HepG2 (cell line): ENCODE measurements around the gene FSD1. TPM values are rescaled to one million over a fixed set of nuclear protein-coding genes. Genes with fewer than 3 reads are reported as not detected.

Experiments
- DR1 ChIP-seq: sonication (generic); formaldehyde crosslinking; IDR thresholded peaks from 2 replicates; pipeline ENCODE4 v1.8.0; 2021; ENCODE audit warnings: mild to moderate bottlenecking, missing genetic modification reagents, inconsistent platforms
- ETS1 ChIP-seq: sonication (generic); formaldehyde crosslinking; IDR thresholded peaks from 2 replicates; pipeline ENCODE4 v1.4.0; 2020; ENCODE audit warnings: missing genetic modification reagents
- HES4 ChIP-seq: sonication (generic); formaldehyde crosslinking; IDR thresholded peaks from 2 replicates; pipeline ENCODE4 v1.9.0; 2021; ENCODE audit warnings: mild to moderate bottlenecking, missing genetic modification reagents, borderline replicate concordance
- HNF4A ChIP-seq: sonication (generic); formaldehyde crosslinking; IDR thresholded peaks from 2 replicates; pipeline ENCODE4 v1.4.0; 2020; ENCODE audit warnings: missing genetic modification reagents
- HNRNPK ChIP-seq: fragments of 200-400 bp; formaldehyde crosslinking; IDR thresholded peaks from 2 replicates; pipeline ENCODE4 v1.6.1; 2018; ENCODE audit warnings: low read length, low read depth, moderate library complexity, mild to moderate bottlenecking; ENCODE audit not compliant: poor library complexity, severe bottlenecking
- SOX6 ChIP-seq, 2 experiments: fragments of 450-650 bp in 1 of 2; sonication (generic) in 1 of 2; formaldehyde crosslinking in 1 of 2; IDR thresholded peaks; 2 replicates each; pipeline versions ENCODE4 v1.4.0 to v1.6.1; 2017 to 2020; ENCODE audit warnings: antibody characterized with exemption in 1 of 2, mild to moderate bottlenecking in 1 of 2, missing genetic modification reagents in 1 of 2
- SRF ChIP-seq: IDR thresholded peaks from 2 replicates; pipeline ENCODE4 v1.6.1; 2011; ENCODE audit warnings: mild to moderate bottlenecking, low read depth, low read length, moderate library complexity
- SRSF1 ChIP-seq: fragments of 200-400 bp; formaldehyde crosslinking; optimal IDR thresholded peaks from 2 replicates; pipeline ENCODE3; 2017; ENCODE audit warnings: mild to moderate bottlenecking, low read depth, low read length, moderate library complexity
- TERF1 ChIP-seq: sonication (generic); formaldehyde crosslinking; IDR thresholded peaks from 2 replicates; pipeline ENCODE4 v1.8.0; 2022; ENCODE audit warnings: mild to moderate bottlenecking, missing genetic modification reagents, moderate library complexity
- ZNF556 ChIP-seq: sonication (generic); formaldehyde crosslinking; IDR thresholded peaks from 2 replicates; pipeline ENCODE4 v1.4.0; 2020; ENCODE audit warnings: mild to moderate bottlenecking, missing genetic modification reagents, borderline replicate concordance
- ZNF574 ChIP-seq: sonication (generic); formaldehyde crosslinking; IDR thresholded peaks from 2 replicates; pipeline ENCODE4 v1.4.0; 2020; ENCODE audit warnings: missing genetic modification reagents
- ZNF652 ChIP-seq: IDR thresholded peaks from 2 replicates; pipeline ENCODE4 v1.6.1; 2016; ENCODE audit warnings: low read depth, borderline replicate concordance
- ZNF687 ChIP-seq: sonication (generic); formaldehyde crosslinking; IDR thresholded peaks from 2 replicates; pipeline ENCODE4 v1.5.1; 2020; ENCODE audit warnings: mild to moderate bottlenecking, missing genetic modification reagents, moderate library complexity
- polyA plus RNA-seq, 8 experiments: library from polyadenylated mRNA; depleted of rRNA in 3 of 8; stranded (reverse) in 7 of 8; unstranded in 1 of 8; fragments of >200 nt; fragmentation: Illumina TruSeq in 4 of 8; extraction: Trizol in 4 of 8; gene quantifications; 2 replicates each; pipeline versions ENCODE4 v1.2.1 to v1.2.3, GENCODE V29; 2011 to 2016; ENCODE audit warnings: low read depth in 4 of 8, missing spikeins in 1 of 8, mixed read lengths in 1 of 8; ENCODE audit not compliant: insufficient read depth in 1 of 8
- total RNA-seq, 5 experiments: library from RNA; depleted of rRNA; stranded (reverse); fragments of >200 nt; fragmentation: Illumina TruSeq; extraction: Trizol; gene quantifications; 2 replicates each; pipeline ENCODE4 v1.2.3, GENCODE V29; 2016; ENCODE audit warnings: low read depth in 1 of 5
- TF ChIP-seq, protein P1 (sequence below): sonication (generic); formaldehyde crosslinking; IDR thresholded peaks from 2 replicates; pipeline ENCODE4 v1.4.0; 2020; ENCODE audit warnings: low read depth, mild to moderate bottlenecking, missing genetic modification reagents
- TF ChIP-seq, protein P2 (sequence below): sonication (generic); formaldehyde crosslinking; IDR thresholded peaks from 2 replicates; pipeline ENCODE4 v1.8.0; 2023; ENCODE audit warnings: mild to moderate bottlenecking, missing genetic modification reagents

FSD1 gene
- total and polyA plus RNA-seq, 2 of the 13 experiments (the other 11 are each of a cell fraction or from before 2014, with no cell fraction given): 0.29 to 0.66 TPM

DNA sequence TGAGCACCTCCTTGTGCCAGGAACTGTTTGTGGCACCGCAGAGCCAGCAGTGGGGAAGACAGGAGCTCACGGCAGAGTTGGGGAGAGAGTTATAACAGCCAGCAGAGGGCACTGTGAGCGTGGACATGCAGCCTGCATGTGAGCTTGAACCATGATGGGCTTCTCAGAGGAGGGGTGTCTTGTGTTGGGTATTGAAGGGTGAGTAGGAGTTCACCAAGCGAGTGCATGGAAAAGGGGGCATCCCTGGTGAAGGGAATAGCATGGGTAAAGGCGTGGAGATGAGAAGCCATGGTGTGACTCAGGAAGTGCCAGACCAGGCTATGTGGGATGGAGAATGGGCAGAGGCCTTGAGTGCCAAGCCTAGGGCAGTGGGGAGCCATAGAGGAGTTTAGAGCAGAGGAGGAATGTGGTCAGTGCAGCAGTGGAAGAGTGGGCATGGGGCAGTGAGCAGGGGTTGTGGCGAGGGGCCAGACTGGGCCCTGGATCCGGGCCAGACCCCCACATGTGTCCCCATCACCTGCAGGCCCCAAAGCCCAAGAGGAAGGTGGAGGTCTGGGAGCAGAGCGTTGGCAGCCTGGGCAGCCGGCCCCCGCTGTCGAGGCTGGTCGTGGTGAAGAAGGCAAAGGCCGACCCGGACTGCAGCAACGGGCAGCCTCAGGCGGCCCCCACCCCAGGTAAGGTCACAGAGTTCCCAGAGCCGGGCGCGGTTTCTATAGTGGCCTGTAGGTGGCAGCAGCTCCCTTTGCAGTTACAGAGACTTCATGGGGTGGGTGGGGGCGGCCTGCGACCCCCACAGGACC, 37.1 kb upstream of the FSD1 start (continued):
- TF ChIP-seq ETS1 (no peak), HNRNPK (no peak), HES4 (CRISPR knock-in tag) (no peak), ZNF652 (CRISPR knock-in tag) (no peak), SRF (no peak), ZNF556 (CRISPR knock-in tag) (0 out of 2 replicates have a peak, but pooled peaks have one; percentile 46), ZNF687 (CRISPR knock-in tag) (peak; percentile 17; the same call in 1 of the 2 replicates), ZNF574 (peak; percentile 78), SOX6 (IDR thresholded peaks at IDR 0.05) (no peak), SOX6 (CRISPR knock-in tag; IDR thresholded peaks at IDR 0.05) (no peak), HNF4A (CRISPR knock-in tag) (no peak), SRSF1 (peak; percentile 83), TERF1 (0 out of 2 replicates have a peak, but pooled peaks have one; percentile 61), DR1 (CRISPR knock-in tag) (no peak)
- TF ChIP-seq, protein P1, sequence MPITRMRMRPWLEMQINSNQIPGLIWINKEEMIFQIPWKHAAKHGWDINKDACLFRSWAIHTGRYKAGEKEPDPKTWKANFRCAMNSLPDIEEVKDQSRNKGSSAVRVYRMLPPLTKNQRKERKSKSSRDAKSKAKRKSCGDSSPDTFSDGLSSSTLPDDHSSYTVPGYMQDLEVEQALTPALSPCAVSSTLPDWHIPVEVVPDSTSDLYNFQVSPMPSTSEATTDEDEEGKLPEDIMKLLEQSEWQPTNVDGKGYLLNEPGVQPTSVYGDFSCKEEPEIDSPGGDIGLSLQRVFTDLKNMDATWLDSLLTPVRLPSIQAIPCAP (CRISPR knock-in tag): no peak
- TF ChIP-seq, protein P2, sequence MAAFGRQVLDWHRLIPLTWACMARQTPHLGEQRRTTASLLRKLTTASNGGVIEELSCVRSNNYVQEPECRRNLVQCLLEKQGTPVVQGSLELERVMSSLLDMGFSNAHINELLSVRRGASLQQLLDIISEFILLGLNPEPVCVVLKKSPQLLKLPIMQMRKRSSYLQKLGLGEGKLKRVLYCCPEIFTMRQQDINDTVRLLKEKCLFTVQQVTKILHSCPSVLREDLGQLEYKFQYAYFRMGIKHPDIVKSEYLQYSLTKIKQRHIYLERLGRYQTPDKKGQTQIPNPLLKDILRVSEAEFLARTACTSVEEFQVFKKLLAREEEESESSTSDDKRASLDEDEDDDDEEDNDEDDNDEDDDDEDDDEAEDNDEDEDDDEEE (CRISPR knock-in tag): 0 out of 2 replicates have a peak, but pooled peaks have one; percentile 26
